Uterus (tissue), 4 donors: ENCODE measurements around the gene ACAD8. TPM values are rescaled to one million over a fixed set of nuclear protein-coding genes. Genes with fewer than 3 reads are reported as not detected.

ENCODE experiments used
- DNase-seq, 2 donors: peaks; one replicate each; pipeline ENCODE4 v3.0.0-alpha.2; 2019 to 2020
- H3K27ac ChIP-seq, 2 donors: fragments of 200-600 bp; sonication (generic); 1 replicate in 1 of 2; 2 replicates in 1 of 2; pipeline ENCODE4 v1.5.1; 2016 to 2018
- H3K27me3 ChIP-seq, 2 donors: fragments of 200-600 bp; sonication (generic); one replicate each; pipeline ENCODE4 v1.5.1; 2018 to 2019; ENCODE audit warnings: control low read depth in 1 of 2
- H3K36me3 ChIP-seq, 2 donors: fragments of 200-600 bp; sonication (generic); one replicate each; pipeline ENCODE4 v1.5.1; 2019; ENCODE audit warnings: control low read depth in 1 of 2
- H3K4me1 ChIP-seq, 2 donors: fragments of 200-600 bp; sonication (generic); one replicate each; pipeline ENCODE4 v1.5.1; 2018 to 2019; ENCODE audit warnings: control low read depth in 1 of 2
- H3K4me3 ChIP-seq, 2 donors: fragments of 200-600 bp; sonication (generic); 1 replicate in 1 of 2; 2 replicates in 1 of 2; pipeline ENCODE4 v1.5.1; 2018 to 2019; ENCODE audit warnings: mild to moderate bottlenecking in 1 of 2
- H3K9me3 ChIP-seq, 2 donors: fragments of 200-600 bp; sonication (generic); one replicate each; pipeline ENCODE4 v1.5.1; 2019; ENCODE audit warnings: control low read depth in 1 of 2
- POLR2A ChIP-seq, 2 donors: fragments of 450-650 bp; IDR thresholded peaks; one replicate each; pipeline ENCODE4 v1.6.1; 2016; ENCODE audit warnings: antibody characterized with exemption in 2 of 2, mild to moderate bottlenecking in 1 of 2, moderate library complexity in 1 of 2
- intact Hi-C: fragments of 100-400 bp; cut with DNase I; formaldehyde crosslinking; loops from one replicate; pipeline ENCODE4 v1.15.1; 2023; ENCODE audit warnings: low total_unique reads
- total RNA-seq, 4 donors: library from RNA; depleted of rRNA in 3 of 4; stranded (reverse); fragments of >200 nt in 3 of 4; gene quantifications; one replicate each; pipeline versions ENCODE4 v1.1.0 to v1.2.4, GENCODE V29; 2014 to 2023
- TF ChIP-seq, protein P1 (sequence below), 4 experiments: fragments of 200-600 bp in 2 of 4; fragments of 450-650 bp in 2 of 4; sonication (generic) in 2 of 4; IDR thresholded peaks; one replicate each; pipeline ENCODE4 v1.5.1; 2016 to 2019; ENCODE audit warnings: antibody characterized with exemption in 4 of 4, mild to moderate bottlenecking in 2 of 4, moderate library complexity in 1 of 4
- donor health status: DM: yes; HTN: yes; CAD: no.

ACAD8 gene
- total RNA-seq, 4 donors from 2014 or later, result 16.5 to 26.5 (median 21.5) TPM

DNA sequence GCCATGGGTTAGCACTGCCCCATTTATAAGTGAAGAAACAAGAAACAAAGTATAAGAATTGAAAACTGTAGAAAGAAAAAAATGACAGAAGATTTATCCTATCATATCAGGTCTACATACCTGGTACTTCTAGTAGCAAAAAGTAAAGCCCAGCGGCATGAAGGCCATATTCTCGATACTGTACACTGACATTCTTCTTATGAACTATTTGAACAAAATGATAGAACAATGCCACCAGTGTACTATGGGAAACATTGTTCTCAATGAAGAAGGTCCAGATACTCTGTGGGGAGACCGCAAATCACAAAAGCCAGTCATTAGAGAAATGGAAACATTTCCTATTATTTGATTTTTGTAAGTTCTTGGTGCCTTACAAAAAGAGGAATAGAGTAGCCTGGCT lies 36.6 kb upstream of the ACAD8 start:
- TF ChIP-seq, protein P1, sequence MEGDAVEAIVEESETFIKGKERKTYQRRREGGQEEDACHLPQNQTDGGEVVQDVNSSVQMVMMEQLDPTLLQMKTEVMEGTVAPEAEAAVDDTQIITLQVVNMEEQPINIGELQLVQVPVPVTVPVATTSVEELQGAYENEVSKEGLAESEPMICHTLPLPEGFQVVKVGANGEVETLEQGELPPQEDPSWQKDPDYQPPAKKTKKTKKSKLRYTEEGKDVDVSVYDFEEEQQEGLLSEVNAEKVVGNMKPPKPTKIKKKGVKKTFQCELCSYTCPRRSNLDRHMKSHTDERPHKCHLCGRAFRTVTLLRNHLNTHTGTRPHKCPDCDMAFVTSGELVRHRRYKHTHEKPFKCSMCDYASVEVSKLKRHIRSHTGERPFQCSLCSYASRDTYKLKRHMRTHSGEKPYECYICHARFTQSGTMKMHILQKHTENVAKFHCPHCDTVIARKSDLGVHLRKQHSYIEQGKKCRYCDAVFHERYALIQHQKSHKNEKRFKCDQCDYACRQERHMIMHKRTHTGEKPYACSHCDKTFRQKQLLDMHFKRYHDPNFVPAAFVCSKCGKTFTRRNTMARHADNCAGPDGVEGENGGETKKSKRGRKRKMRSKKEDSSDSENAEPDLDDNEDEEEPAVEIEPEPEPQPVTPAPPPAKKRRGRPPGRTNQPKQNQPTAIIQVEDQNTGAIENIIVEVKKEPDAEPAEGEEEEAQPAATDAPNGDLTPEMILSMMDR (IDR thresholded peaks at IDR 0.05), result no peak
- no peak for TF ChIP-seq POLR2A (IDR thresholded peaks at IDR 0.05)
- Histone ChIP-seq H3K27me3 (no peaks in the 10 kb centered on the region), H3K27ac (no peak overlapping the region), H3K4me1 (no peaks in the 10 kb centered on the region), H3K4me3 (no peak overlapping the region), H3K36me3 (no peaks in the 10 kb centered on the region), H3K9me3 (no peaks in the 10 kb centered on the region)
- intact Hi-C loops, result loop anchor here (10.0 kb wide), 1 partner anchor 48 kb away; no protein-coding TSS in a partner anchor
- no peak for DNase-seq

DNA sequence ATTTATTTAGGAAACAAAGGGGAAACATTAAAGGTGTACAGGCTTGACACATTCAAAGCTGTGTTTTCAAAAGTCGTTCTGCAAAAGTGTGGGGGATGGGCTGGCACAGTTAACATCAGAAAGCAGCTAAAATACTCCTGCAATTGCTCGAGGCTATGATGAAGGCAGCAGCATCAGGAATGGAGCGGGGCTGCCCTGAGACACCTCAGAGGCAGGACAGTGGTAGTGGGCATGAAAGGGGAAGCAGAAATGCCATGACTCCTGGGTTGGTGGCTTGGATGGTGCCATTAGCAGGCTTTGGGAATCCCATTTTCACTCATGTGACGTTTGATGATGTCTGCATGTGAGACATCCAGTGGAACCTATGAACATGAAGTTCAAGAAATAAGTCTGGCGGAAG lies 30.2 kb upstream of the ACAD8 start:
- H3K27me3 ChIP-seq, result no peaks in the 10 kb centered on the region
- no peaks in the 10 kb centered on the region for H3K9me3 ChIP-seq
- peaks cover 0 to 9% of the 10 kb centered on the region in 2 donors for H3K4me1 ChIP-seq
- TF ChIP-seq POLR2A (IDR thresholded peaks at IDR 0.05), result no peak
- TF ChIP-seq, protein P1 (IDR thresholded peaks at IDR 0.05), result no peak
- intact Hi-C loops, result no loop called here
- no peak for DNase-seq
- peak overlapping the region; percentile 81 to 98 for H3K4me3 ChIP-seq
- H3K36me3 ChIP-seq, result no peaks in the 10 kb centered on the region
- peak overlapping the region in 1 of 2 donors; percentile 96 for H3K27ac ChIP-seq

DNA sequence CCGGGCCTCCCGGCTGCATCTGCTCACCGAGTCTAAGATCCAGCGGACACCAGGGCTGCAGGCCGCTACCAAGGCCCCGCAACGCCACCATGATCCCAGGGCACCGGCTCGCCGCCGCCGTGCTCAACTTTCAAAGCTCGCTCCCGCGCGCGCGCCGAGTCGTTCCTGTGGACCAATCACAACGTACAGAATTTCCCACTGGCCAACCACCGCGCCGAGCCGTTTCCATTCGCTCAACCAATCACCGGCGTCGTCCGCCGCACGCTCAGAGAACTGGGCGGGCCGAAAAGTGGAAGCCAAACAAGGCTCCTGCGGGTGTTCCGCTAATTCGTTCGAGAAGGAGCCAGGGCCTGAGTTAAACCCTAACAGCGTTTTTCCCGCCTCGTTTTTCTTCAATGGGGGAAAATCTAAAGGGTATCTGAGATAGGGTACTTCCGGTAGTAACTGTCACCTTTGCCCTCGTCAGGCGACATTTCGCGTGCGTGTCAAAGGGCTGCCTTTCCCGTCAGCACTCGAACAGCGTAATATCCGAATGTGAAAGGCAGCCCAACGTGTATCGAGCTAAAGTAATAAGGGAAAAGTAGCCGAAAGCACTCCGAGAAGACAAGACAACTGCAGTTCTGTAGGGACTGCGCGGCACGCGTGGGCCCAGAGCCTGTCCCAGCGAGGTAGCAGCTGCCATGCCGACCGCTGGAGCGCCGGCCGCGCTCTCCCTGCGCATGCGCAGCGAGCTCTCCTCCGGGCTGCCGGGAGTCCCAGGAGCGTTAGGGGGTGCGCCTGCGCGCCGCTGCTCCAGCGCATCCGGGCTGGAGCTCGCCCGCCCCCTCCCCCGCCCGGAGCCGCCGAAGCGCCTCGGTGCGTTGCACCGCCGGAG lies 29.3 kb upstream of the ACAD8 start, which contains the start of the genes NCAPD3 and VPS26B:
Gene NCAPD3, minus strand, starts transcription at position 132 of the 874 bp plus-strand sequence. Its CDS starts 41 bp downstream, at position 91.
Gene VPS26B, plus strand, starts transcription at position 836 of the 874 bp plus-strand sequence. CDS start 452 bp downstream, outside the sequence.
- Histone ChIP-seq H3K4me1 (peaks cover 0 to 9% of the 10 kb centered on the region in 2 donors), H3K27me3 (no peaks in the 10 kb centered on the region), H3K36me3 (no peaks in the 10 kb centered on the region), H3K4me3 (peak within 1 kb of the TSS; percentile 81 to 98), H3K27ac (peak within 1 kb of the TSS; percentile 96), H3K9me3 (no peaks in the 10 kb centered on the region)
- peak; percentile 95 to 96 for DNase-seq
- TF ChIP-seq POLR2A (IDR thresholded peaks at IDR 0.05), result peak; percentile 96 to 99
- TF ChIP-seq, protein P1 (IDR thresholded peaks at IDR 0.05), result peak in 1 of 4 experiments; percentile 39
- intact Hi-C loops, result no loop called here

DNA sequence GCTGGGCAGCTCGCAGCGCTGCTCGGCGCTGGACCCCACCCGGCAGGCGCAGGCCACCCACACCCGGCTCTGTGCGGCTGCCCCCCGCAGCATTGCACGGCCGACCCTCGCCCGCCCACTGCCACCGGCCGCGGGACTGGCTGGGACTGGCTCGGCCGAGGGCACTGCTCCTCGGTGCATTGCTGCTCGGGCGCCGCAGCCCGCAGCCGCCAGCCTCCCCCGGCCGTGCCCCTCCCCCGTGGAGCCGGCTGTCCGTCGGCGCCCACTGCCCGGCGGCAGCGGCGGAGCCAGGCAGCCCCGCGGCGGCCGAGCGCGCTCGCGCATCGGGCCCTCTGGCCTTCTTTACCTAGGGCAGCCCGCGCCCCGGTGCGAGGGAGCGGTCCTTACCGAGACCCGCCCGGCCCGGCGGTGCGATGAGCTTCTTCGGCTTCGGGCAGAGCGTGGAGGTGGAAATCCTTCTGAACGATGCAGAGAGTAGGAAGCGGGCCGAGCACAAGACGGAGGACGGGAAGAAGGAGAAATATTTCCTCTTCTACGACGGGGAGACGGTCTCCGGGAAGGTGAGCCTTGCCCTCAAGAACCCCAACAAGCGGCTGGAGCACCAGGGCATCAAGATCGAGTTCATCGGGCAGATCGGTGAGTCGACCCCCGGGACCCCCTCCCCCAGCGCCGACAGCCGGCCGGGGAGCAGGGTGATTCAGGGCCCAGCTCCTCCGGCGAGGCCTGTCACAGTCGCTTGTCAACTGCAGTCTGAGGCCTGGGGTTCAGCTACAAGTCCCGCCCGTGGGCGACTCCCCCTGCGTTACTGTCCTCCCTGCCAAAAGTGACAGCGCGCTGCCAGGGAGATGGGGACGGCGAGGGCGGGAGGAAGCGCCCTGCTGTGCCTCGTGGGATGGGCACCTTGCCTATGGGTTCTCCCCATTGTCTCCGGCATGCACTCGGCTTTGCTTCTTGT lies 28.4 kb upstream of the ACAD8 start:
- Histone ChIP-seq H3K4me3 (peak overlapping the region; percentile 81 to 98), H3K36me3 (no peaks in the 10 kb centered on the region), H3K27me3 (no peaks in the 10 kb centered on the region), H3K9me3 (no peaks in the 10 kb centered on the region), H3K27ac (peak overlapping the region; percentile 96), H3K4me1 (peaks cover 0 to 9% of the 10 kb centered on the region in 2 donors)
- intact Hi-C loops, result no loop called here
- DNase-seq, result peak; percentile 29 to 39
- TF ChIP-seq, protein P1 (IDR thresholded peaks at IDR 0.05), result peak in 1 of 4 experiments; percentile 3
- TF ChIP-seq POLR2A (IDR thresholded peaks at IDR 0.05), result no peak
